HepG2 (cell line): ENCODE measurements around the gene ZNF445. TPM values are rescaled to one million over a fixed set of nuclear protein-coding genes. Genes with fewer than 3 reads are reported as not detected.

Source experiments
- ATAC-seq: fragments of 200-7000 bp; cut with Tn5 transposase; 3 replicates; pipeline ENCODE4 v1.9.1; 2020; ENCODE audit warnings: mild to moderate bottlenecking, moderate library complexity
- BruUV-seq: library from RNA; stranded (reverse); fragments of 400-500 nt; replicated peaks from 2 replicates; lab custom pipeline; 2021; lab: Mats Ljungman, UMichigan
- CTCF ChIA-PET: fragments of 300-600 bp; formaldehyde crosslinking; extraction: SDS; loops from one replicate; lab custom pipeline; 2021; ENCODE audit warnings: low total read pairs, inconsistent platforms, low intra/inter-chr PET ratio; lab: Yijun Ruan, JAX
- POLR2A ChIA-PET: fragments of 350-600 bp; sonication (Branson Sonifier 250); formaldehyde crosslinking; loops from one replicate; lab custom pipeline; 2020; ENCODE audit warnings: antibody characterized with exemption, inconsistent platforms; lab: Yijun Ruan, JAX
- DNase-seq: peaks from one replicate; pipeline ENCODE4 v3.0.0-alpha.2; 2015; ENCODE audit warnings: low spot score
- FAIRE-seq: peaks from 3 replicates; lab custom pipeline; 2011; peaks lifted over from hg19 to GRCh38; lab: Jason Lieb, UNC
- H2AFZ ChIP-seq: one replicate; pipeline ENCODE4 v1.6.1; 2011; ENCODE audit warnings: low read length, inconsistent platforms
- H3K27ac ChIP-seq: fragments of 300-600 bp; 3 replicates; pipeline ENCODE4 v1.8.0; 2011; ENCODE audit warnings: mixed run types, mild to moderate bottlenecking, mixed read lengths, low read length, inconsistent platforms; ENCODE audit not compliant: insufficient read depth; ENCODE audit errors: extremely low read length
- H3K27me3 ChIP-seq, 2 experiments: fragments of 200-600 bp in 1 of 2; 2 replicates in 1 of 2; 3 replicates in 1 of 2; pipeline versions ENCODE4 v1.6.0 to v1.8.0; 2011; ENCODE audit warnings: low read length in 2 of 2, mild to moderate bottlenecking in 2 of 2, moderate library complexity in 2 of 2, inconsistent platforms in 1 of 2; ENCODE audit not compliant: insufficient read depth in 2 of 2, control insufficient read depth in 1 of 2
- H3K36me3 ChIP-seq, 2 experiments: fragments of 200-600 bp in 1 of 2; replicated peaks in 1 of 2; 2 replicates in 1 of 2; 3 replicates in 1 of 2; pipeline versions ENCODE4 v1.5.1 to v1.8.0; 2011; ENCODE audit warnings: low read length in 2 of 2, inconsistent platforms in 1 of 2; ENCODE audit not compliant: insufficient read depth in 2 of 2, control insufficient read depth in 1 of 2
- H3K4me1 ChIP-seq: 2 replicates; pipeline ENCODE4 v1.5.1; 2012; ENCODE audit warnings: low read length, inconsistent platforms; ENCODE audit not compliant: insufficient read depth
- H3K4me2 ChIP-seq: 2 replicates; pipeline ENCODE4 v1.6.0; 2011; ENCODE audit warnings: low read depth, low read length, inconsistent platforms
- H3K4me3 ChIP-seq, 3 experiments: fragments of 200-600 bp in 1 of 3; sonication (generic), shearing (Covaris generic) in 1 of 3; replicated peaks in 1 of 3; 2 replicates each; pipeline ENCODE4 v1.5.1; 2011 to 2016; ENCODE audit warnings: low read length in 3 of 3, inconsistent platforms in 2 of 3, low read depth in 2 of 3, mild to moderate bottlenecking in 2 of 3, control low read depth in 1 of 3, mixed read lengths in 1 of 3; ENCODE audit not compliant: insufficient read depth in 1 of 3
- H3K79me2 ChIP-seq: one replicate; pipeline ENCODE4 v1.6.1; 2011; ENCODE audit warnings: low read length, inconsistent platforms; ENCODE audit not compliant: insufficient read depth
- H3K9ac ChIP-seq: 2 replicates; pipeline ENCODE4 v1.6.0; 2011; ENCODE audit warnings: mild to moderate bottlenecking, low read depth, low read length, inconsistent platforms; ENCODE audit not compliant: insufficient read depth
- H3K9me3 ChIP-seq: 2 replicates; pipeline ENCODE4 v1.5.1; 2012; ENCODE audit warnings: mild to moderate bottlenecking, low read length
- H4K20me1 ChIP-seq: 2 replicates; pipeline ENCODE4 v1.6.0; 2011; ENCODE audit warnings: inconsistent platforms, mild to moderate bottlenecking, low read length, moderate library complexity; ENCODE audit not compliant: insufficient read depth
- KDM3A ChIP-seq: IDR thresholded peaks from 2 replicates; pipeline ENCODE4 v1.6.1; 2018; ENCODE audit warnings: low read depth, missing compliant biosample characterization
- MED1 ChIP-seq: sonication (generic); formaldehyde crosslinking; IDR thresholded peaks from 2 replicates; pipeline ENCODE4 v1.4.0; 2020; ENCODE audit warnings: missing genetic modification reagents
- NFYC ChIP-seq: IDR thresholded peaks from 2 replicates; pipeline ENCODE4 v1.6.1; 2016; ENCODE audit warnings: missing genetic modification reagents, missing compliant biosample characterization
- POLR2AphosphoS2 ChIP-seq: IDR thresholded peaks from 2 replicates; pipeline ENCODE4 v1.6.1; 2011; ENCODE audit warnings: low read depth, low read length, improper control_type of control experiment
- REPIN1 ChIP-seq: sonication (generic); formaldehyde crosslinking; IDR thresholded peaks from 2 replicates; pipeline ENCODE4 v1.8.0; 2022; ENCODE audit warnings: missing genetic modification reagents, low read depth, mild to moderate bottlenecking, borderline replicate concordance
- SMC3 ChIP-seq: IDR thresholded peaks from 2 replicates; pipeline ENCODE4 v1.6.1; 2011; ENCODE audit warnings: low read length, improper control_type of control experiment
- ZBTB7A ChIP-seq: sonication (generic); formaldehyde crosslinking; IDR thresholded peaks from 2 replicates; pipeline ENCODE4 v1.8.0; 2022; ENCODE audit warnings: mild to moderate bottlenecking, missing genetic modification reagents
- ZIK1 ChIP-seq: sonication (generic); formaldehyde crosslinking; IDR thresholded peaks from 2 replicates; pipeline ENCODE4 v1.5.0; 2020; ENCODE audit warnings: mild to moderate bottlenecking, low read depth, missing genetic modification reagents, borderline replicate concordance
- ZNF124 ChIP-seq: sonication (generic); formaldehyde crosslinking; IDR thresholded peaks from 2 replicates; pipeline ENCODE4 v1.4.0; 2020; ENCODE audit warnings: missing genetic modification reagents
- ZNF331 ChIP-seq: sonication (generic); formaldehyde crosslinking; IDR thresholded peaks from 2 replicates; pipeline ENCODE4 v1.4.0; 2020; ENCODE audit warnings: missing genetic modification reagents
- ZNF468 ChIP-seq: sonication (generic); formaldehyde crosslinking; IDR thresholded peaks from 2 replicates; pipeline ENCODE4 v1.8.0; 2022; ENCODE audit warnings: mild to moderate bottlenecking, moderate library complexity, missing genetic modification reagents
- ZSCAN31 ChIP-seq: sonication (generic); formaldehyde crosslinking; IDR thresholded peaks from 2 replicates; pipeline ENCODE4 v1.5.0; 2020; ENCODE audit warnings: low read depth, mild to moderate bottlenecking, missing genetic modification reagents
- WGBS: methylation state at CpG from one replicate; pipeline ENCODE4 v1.1.6; 2017; ENCODE audit warnings: low lambda C conversion rate; 5-methylcytosine and 5-hydroxymethylcytosine counted together
- in situ Hi-C: cut with HindIII; loops from 2 replicates; pipeline ENCODE4 v1.10.0; 2017; ENCODE audit warnings: low pct_unique_long_range_greater_than_20kb; ENCODE audit not compliant: extremely low pct_ligation_motif_present
- intact Hi-C: fragments of 100-400 bp; cut with micrococcal nuclease; formaldehyde crosslinking; loops from one replicate; pipeline ENCODE4 v1.10.0; 2022; ENCODE audit not compliant: unreplicated experiment
- polyA plus RNA-seq, 8 experiments: library from polyadenylated mRNA; depleted of rRNA in 3 of 8; stranded (reverse) in 7 of 8; unstranded in 1 of 8; fragments of >200 nt; fragmentation: Illumina TruSeq in 4 of 8; extraction: Trizol in 4 of 8; gene quantifications; 2 replicates each; pipeline versions ENCODE4 v1.2.1 to v1.2.3, GENCODE V29; 2011 to 2016; ENCODE audit warnings: low read depth in 4 of 8, missing spikeins in 1 of 8, mixed read lengths in 1 of 8; ENCODE audit not compliant: insufficient read depth in 1 of 8
- total RNA-seq, 5 experiments: library from RNA; depleted of rRNA; stranded (reverse); fragments of >200 nt; fragmentation: Illumina TruSeq; extraction: Trizol; gene quantifications; 2 replicates each; pipeline ENCODE4 v1.2.3, GENCODE V29; 2016; ENCODE audit warnings: low read depth in 1 of 5
- TF ChIP-seq, protein P1 (sequence below): sonication (generic); formaldehyde crosslinking; IDR thresholded peaks from 2 replicates; pipeline ENCODE4 v1.4.0; 2020; ENCODE audit warnings: missing genetic modification reagents
- TF ChIP-seq, protein P2 (sequence below): sonication (generic); formaldehyde crosslinking; IDR thresholded peaks from 2 replicates; pipeline ENCODE4 v1.5.0; 2020; ENCODE audit warnings: missing genetic modification reagents
- TF ChIP-seq, protein P3 (sequence below), 2 experiments: sonication (generic) in 1 of 2; formaldehyde crosslinking in 1 of 2; IDR thresholded peaks; 2 replicates each; pipeline versions ENCODE4 v1.4.0 to v1.6.1; 2016 to 2020; ENCODE audit warnings: borderline replicate concordance in 1 of 2, low read depth in 1 of 2, mild to moderate bottlenecking in 1 of 2, missing genetic modification reagents in 1 of 2
- TF ChIP-seq, protein P4 (sequence below): sonication (generic); formaldehyde crosslinking; IDR thresholded peaks from 2 replicates; pipeline ENCODE4 v1.9.0; 2022; ENCODE audit warnings: missing genetic modification reagents, mild to moderate bottlenecking, borderline replicate concordance

Gene ZNF445
- total and polyA plus RNA-seq, 2 of the 13 experiments (the other 11 are each of a cell fraction or from before 2014, with no cell fraction given) = 4.4 to 10.3 TPM

DNA sequence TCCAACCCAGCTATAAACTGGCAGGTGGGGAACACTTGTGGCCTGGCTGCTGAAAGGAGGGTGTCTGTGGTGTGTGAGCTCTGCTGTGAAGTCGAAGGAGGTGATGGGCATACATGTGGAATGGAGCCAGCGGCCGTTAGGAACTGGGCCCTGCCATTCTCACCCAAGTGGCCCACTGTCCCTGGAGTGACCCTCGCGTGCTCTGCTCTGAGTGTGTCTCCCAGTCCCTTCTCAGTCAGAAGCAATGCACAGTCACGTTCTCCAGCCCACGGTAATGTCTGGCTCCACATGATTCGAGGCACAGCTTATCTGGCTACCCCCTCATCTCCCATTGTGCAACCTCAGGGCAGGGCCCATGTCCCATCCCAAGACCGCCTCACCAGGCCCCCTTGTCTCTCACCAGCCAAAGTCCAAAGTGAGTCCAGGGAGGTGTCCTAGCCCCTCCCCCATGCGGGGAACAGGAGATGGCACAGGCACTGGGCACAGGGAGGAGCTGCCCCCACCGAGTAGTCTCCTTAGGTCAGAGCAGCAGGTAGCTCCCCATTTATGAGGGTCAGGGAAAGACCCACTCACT lies 62.9 kb downstream of the ZNF445 start:
- in situ Hi-C loops (no loop called here), intact Hi-C loops (loop anchor here (5.0 kb wide), 1 partner anchor 92 kb away; no protein-coding TSS in a partner anchor)
- no peaks in the 10 kb centered on the region for H4K20me1 ChIP-seq
- H3K36me3 ChIP-seq = no peaks in the 10 kb centered on the region
- H3K27me3 ChIP-seq = no peaks in the 10 kb centered on the region; a peak in 1 of 5 replicates
- H3K9ac ChIP-seq = no peak overlapping the region
- FAIRE-seq (peak; percentile 26), ATAC-seq (peak; percentile 10), DNase-seq (peak; percentile 29)
- 0% methylated on average over 2 of the region's 11 CpGs for WGBS
- no peaks in the 10 kb centered on the region for H3K9me3 ChIP-seq
- no peak overlapping the region for H3K27ac ChIP-seq
- ChIA-PET CTCF (no interaction called here), POLR2A (interaction anchor here (1.1 to 1.2 kb wide), 5 partner anchors 25 to 77 kb away, joined by 3 to 6 read pairs (median 4); partner anchors contain the start of gene TCAIM)
- peaks cover 31% of the 10 kb centered on the region for H3K4me1 ChIP-seq
- H3K4me3 ChIP-seq = no peak overlapping the region; a peak in 1 of 6 replicates
- H3K79me2 ChIP-seq = no peaks in the 10 kb centered on the region
- peak overlapping the region; percentile 4 for H2AFZ ChIP-seq
- no TSS peak for BruUV-seq
- H3K4me2 ChIP-seq = peak overlapping the region; percentile 48
- TF ChIP-seq KDM3A (CRISPR knock-in tag) (no peak), ZNF468 (CRISPR knock-in tag) (no peak), ZIK1 (CRISPR knock-in tag) (no peak), ZSCAN31 (CRISPR knock-in tag) (no peak), POLR2AphosphoS2 (no peak), ZBTB7A (0 out of 2 replicates have a peak, but pooled peaks have one; percentile 12), SMC3 (no peak), ZNF124 (no peak), MED1 (CRISPR knock-in tag) (no peak), REPIN1 (CRISPR knock-in tag) (no peak), ZNF331 (no peak), NFYC (CRISPR knock-in tag) (no peak)
- TF ChIP-seq, protein P1, sequence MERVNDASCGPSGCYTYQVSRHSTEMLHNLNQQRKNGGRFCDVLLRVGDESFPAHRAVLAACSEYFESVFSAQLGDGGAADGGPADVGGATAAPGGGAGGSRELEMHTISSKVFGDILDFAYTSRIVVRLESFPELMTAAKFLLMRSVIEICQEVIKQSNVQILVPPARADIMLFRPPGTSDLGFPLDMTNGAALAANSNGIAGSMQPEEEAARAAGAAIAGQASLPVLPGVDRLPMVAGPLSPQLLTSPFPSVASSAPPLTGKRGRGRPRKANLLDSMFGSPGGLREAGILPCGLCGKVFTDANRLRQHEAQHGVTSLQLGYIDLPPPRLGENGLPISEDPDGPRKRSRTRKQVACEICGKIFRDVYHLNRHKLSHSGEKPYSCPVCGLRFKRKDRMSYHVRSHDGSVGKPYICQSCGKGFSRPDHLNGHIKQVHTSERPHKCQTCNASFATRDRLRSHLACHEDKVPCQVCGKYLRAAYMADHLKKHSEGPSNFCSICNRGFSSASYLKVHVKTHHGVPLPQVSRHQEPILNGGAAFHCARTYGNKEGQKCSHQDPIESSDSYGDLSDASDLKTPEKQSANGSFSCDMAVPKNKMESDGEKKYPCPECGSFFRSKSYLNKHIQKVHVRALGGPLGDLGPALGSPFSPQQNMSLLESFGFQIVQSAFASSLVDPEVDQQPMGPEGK (CRISPR knock-in tag) = peak; percentile 77
- TF ChIP-seq, protein P2, sequence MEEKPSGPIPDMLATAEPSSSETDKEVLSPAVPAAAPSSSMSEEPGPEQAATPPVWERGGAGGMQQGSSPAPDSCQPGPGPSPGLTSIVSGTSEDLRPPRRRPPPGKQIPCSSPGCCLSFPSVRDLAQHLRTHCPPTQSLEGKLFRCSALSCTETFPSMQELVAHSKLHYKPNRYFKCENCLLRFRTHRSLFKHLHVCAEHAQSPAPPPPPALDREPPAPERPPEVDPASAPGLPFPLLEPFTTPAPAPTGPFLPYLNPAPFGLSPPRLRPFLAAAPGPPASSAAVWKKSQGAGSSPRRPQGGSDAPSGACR (CRISPR knock-in tag) = no peak
- TF ChIP-seq, protein P3, sequence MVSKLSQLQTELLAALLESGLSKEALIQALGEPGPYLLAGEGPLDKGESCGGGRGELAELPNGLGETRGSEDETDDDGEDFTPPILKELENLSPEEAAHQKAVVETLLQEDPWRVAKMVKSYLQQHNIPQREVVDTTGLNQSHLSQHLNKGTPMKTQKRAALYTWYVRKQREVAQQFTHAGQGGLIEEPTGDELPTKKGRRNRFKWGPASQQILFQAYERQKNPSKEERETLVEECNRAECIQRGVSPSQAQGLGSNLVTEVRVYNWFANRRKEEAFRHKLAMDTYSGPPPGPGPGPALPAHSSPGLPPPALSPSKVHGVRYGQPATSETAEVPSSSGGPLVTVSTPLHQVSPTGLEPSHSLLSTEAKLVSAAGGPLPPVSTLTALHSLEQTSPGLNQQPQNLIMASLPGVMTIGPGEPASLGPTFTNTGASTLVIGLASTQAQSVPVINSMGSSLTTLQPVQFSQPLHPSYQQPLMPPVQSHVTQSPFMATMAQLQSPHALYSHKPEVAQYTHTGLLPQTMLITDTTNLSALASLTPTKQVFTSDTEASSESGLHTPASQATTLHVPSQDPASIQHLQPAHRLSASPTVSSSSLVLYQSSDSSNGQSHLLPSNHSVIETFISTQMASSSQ (IDR thresholded peaks at IDR 0.05; ENCODE audit: low read depth) = no peak
- TF ChIP-seq, protein P3 (CRISPR knock-in tag; IDR thresholded peaks at IDR 0.05; ENCODE audit: borderline replicate concordance) = no peak
- TF ChIP-seq, protein P4, sequence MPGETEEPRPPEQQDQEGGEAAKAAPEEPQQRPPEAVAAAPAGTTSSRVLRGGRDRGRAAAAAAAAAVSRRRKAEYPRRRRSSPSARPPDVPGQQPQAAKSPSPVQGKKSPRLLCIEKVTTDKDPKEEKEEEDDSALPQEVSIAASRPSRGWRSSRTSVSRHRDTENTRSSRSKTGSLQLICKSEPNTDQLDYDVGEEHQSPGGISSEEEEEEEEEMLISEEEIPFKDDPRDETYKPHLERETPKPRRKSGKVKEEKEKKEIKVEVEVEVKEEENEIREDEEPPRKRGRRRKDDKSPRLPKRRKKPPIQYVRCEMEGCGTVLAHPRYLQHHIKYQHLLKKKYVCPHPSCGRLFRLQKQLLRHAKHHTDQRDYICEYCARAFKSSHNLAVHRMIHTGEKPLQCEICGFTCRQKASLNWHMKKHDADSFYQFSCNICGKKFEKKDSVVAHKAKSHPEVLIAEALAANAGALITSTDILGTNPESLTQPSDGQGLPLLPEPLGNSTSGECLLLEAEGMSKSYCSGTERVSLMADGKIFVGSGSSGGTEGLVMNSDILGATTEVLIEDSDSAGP (CRISPR knock-in tag) = peak; percentile 45; the same call in 1 of the 2 replicates
